SKM-1 (cell line): ENCODE measurements around the gene ZNF160.

Experiments used
- DNase-seq: peaks from one replicate; lab custom pipeline; 2025; ENCODE audit not compliant: unreplicated experiment; lab: John Stamatoyannopoulos, UW

Gene ZNF160

GRCh38 chr19:53019684-53020083 is 83.5 kb downstream of the ZNF160 start:
- no peak for DNase-seq
